Fibroblast of lung (primary cell): ENCODE results near the gene TMEM151B. TPM values are rescaled to one million over a fixed set of nuclear protein-coding genes. Genes with fewer than 3 reads are reported as not detected.

Source experiments
- DNase-seq, 2 donors: peaks; one replicate each; pipeline versions ENCODE4 v3.0.0 to v3.0.0-alpha.2; 2010; ENCODE audit warnings: low read depth in 2 of 2
- H2AFZ ChIP-seq: 2 replicates; pipeline ENCODE4 v1.5.1; 2012; ENCODE audit warnings: low read length, control low read depth, inconsistent platforms
- H3K27ac ChIP-seq: 2 replicates; pipeline ENCODE4 v1.5.1; 2011; ENCODE audit warnings: low read length, control low read depth; ENCODE audit not compliant: insufficient read depth
- H3K27me3 ChIP-seq: 2 replicates; pipeline ENCODE4 v1.5.1; 2011; ENCODE audit warnings: mild to moderate bottlenecking, low read length; ENCODE audit not compliant: control insufficient read depth, insufficient read depth
- H3K36me3 ChIP-seq: 2 replicates; pipeline ENCODE4 v1.5.1; 2011; ENCODE audit warnings: low read length; ENCODE audit not compliant: control insufficient read depth, insufficient read depth
- H3K4me1 ChIP-seq: 2 replicates; pipeline ENCODE4 v1.5.1; 2011; ENCODE audit warnings: low read length; ENCODE audit not compliant: control insufficient read depth, insufficient read depth; ENCODE audit errors: extremely low read depth
- H3K4me2 ChIP-seq: 2 replicates; pipeline ENCODE4 v1.5.1; 2011; ENCODE audit warnings: low read length, control low read depth; ENCODE audit not compliant: insufficient read depth; ENCODE audit errors: extremely low read depth
- H3K4me3 ChIP-seq, 4 experiments: fragments of 200-600 bp in 1 of 4; sonication (generic) in 1 of 4; replicated peaks in 1 of 4; 2 replicates each; pipeline ENCODE4 v1.5.1; 2011 to 2016; ENCODE audit warnings: low read length in 4 of 4, low read depth in 3 of 4, mild to moderate bottlenecking in 3 of 4, control low read depth in 2 of 4, inconsistent platforms in 1 of 4, mixed read lengths in 1 of 4; ENCODE audit not compliant: insufficient read depth in 1 of 4; ENCODE audit errors: control extremely low read depth in 1 of 4
- H3K79me2 ChIP-seq: 2 replicates; pipeline ENCODE4 v1.5.1; 2012; ENCODE audit warnings: mild to moderate bottlenecking, low read length, inconsistent platforms; ENCODE audit not compliant: control insufficient read depth, insufficient read depth
- H3K9ac ChIP-seq: 2 replicates; pipeline ENCODE4 v1.5.1; 2011; ENCODE audit warnings: mild to moderate bottlenecking, low read length, control low read depth; ENCODE audit not compliant: insufficient read depth
- H3K9me3 ChIP-seq: 2 replicates; pipeline ENCODE4 v1.5.1; 2012; ENCODE audit warnings: low read depth, low read length; ENCODE audit not compliant: control insufficient read depth, insufficient read depth
- H4K20me1 ChIP-seq: 2 replicates; pipeline ENCODE4 v1.5.1; 2011; ENCODE audit warnings: low read length; ENCODE audit not compliant: control insufficient read depth, insufficient read depth; ENCODE audit errors: extremely low read depth
- EZH2 ChIP-seq: IDR thresholded peaks from 2 replicates; pipeline ENCODE4 v1.5.1; 2012; ENCODE audit warnings: low read length, control low read depth, mild to moderate bottlenecking; ENCODE audit errors: missing control alignments
- polyA plus RNA-seq, 2 donors: library from polyadenylated mRNA; depleted of rRNA in 1 of 2; stranded (reverse) in 1 of 2; unstranded in 1 of 2; fragments of >200 nt; gene quantifications; 2 replicates each; pipeline ENCODE4 v1.2.1, GENCODE V29; 2011 to 2012; ENCODE audit warnings: missing spikeins in 1 of 2
- total RNA-seq: library from RNA; depleted of rRNA; stranded (reverse); fragments of >200 nt; gene quantifications from 2 replicates; pipeline ENCODE4 v1.2.1, GENCODE V29; 2014
- TF ChIP-seq, protein P1 (sequence below), 2 donors: IDR thresholded peaks in 1 of 2; conservative IDR thresholded peaks in 1 of 2; 1 replicate in 1 of 2; 2 replicates in 1 of 2; pipeline ENCODE4 v1.5.1; 2011 to 2012; ENCODE audit warnings: low read length in 2 of 2, control low read depth in 1 of 2, inconsistent platforms in 1 of 2, low read depth in 1 of 2, mild to moderate bottlenecking in 1 of 2

TMEM151B gene
- total and polyA plus RNA-seq, 2 donors (not counting 1 experiment from before 2014, with no cell fraction given) = under 0.01 TPM; not detected in 1

DNA sequence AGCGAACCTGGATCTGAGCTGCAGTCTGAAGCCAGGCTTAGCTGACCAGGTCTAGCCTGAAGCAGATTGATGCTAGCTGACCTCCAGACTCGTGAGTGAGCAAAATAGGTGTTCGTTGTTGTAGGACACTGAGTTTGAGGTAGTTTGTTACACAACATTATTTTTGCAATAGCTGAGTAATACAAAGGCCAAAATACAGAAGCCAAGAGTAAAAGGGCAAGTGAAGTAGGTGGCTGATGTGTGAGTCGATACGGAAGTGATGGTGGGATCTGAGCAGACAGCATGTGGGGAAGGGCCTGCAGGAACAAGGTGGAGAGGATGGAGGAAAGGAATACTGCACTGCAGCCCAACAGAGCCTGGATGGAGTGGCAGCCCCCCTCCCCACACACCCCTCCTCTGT, 63.7 kb downstream of the TMEM151B start:
- Histone ChIP-seq H3K27me3 (peaks cover 26% of the 10 kb centered on the region), H4K20me1 (no peaks in the 10 kb centered on the region), H3K4me2 (no peak overlapping the region), H3K79me2 (no peaks in the 10 kb centered on the region), H3K9me3 (no peaks in the 10 kb centered on the region), H3K4me3 (no peak overlapping the region), H3K36me3 (no peaks in the 10 kb centered on the region), H3K27ac (no peak overlapping the region), H2AFZ (no peak overlapping the region), H3K4me1 (no peaks in the 10 kb centered on the region), H3K9ac (no peak overlapping the region)
- TF ChIP-seq EZH2 = no peak
- TF ChIP-seq, protein P1, sequence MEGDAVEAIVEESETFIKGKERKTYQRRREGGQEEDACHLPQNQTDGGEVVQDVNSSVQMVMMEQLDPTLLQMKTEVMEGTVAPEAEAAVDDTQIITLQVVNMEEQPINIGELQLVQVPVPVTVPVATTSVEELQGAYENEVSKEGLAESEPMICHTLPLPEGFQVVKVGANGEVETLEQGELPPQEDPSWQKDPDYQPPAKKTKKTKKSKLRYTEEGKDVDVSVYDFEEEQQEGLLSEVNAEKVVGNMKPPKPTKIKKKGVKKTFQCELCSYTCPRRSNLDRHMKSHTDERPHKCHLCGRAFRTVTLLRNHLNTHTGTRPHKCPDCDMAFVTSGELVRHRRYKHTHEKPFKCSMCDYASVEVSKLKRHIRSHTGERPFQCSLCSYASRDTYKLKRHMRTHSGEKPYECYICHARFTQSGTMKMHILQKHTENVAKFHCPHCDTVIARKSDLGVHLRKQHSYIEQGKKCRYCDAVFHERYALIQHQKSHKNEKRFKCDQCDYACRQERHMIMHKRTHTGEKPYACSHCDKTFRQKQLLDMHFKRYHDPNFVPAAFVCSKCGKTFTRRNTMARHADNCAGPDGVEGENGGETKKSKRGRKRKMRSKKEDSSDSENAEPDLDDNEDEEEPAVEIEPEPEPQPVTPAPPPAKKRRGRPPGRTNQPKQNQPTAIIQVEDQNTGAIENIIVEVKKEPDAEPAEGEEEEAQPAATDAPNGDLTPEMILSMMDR (conservative IDR thresholded peaks at IDR 0.05 in 1 of 2, IDR thresholded peaks at IDR 0.05 in 1 of 2; ENCODE audit: low read depth in 1 of 2, low read length in 2 of 2) = no peak
- no peak for DNase-seq

DNA sequence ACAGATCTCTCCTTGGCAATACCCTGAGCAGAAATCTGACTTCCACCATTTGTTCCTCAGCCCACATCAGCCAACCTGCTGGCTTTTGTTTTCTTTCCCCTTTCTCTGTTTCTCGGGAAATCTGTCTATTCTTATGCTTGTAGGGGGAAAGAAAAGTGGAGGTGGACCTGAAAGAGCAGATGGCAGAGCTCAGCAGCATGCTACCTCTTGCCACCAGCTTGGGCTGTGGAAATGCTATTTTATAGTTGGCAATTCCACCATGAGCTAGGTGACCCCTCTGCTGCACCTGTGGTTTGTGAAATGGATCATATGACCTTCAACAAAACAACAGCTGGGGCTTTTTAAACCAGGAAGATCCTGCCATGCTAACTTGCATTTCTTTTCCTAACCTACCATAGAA, 65.4 kb downstream of the TMEM151B start:
- no peaks in the 10 kb centered on the region for H4K20me1 ChIP-seq
- H2AFZ ChIP-seq = no peak overlapping the region
- no peaks in the 10 kb centered on the region for H3K79me2 ChIP-seq
- no peak overlapping the region for H3K9ac ChIP-seq
- DNase-seq = no peak
- H3K4me2 ChIP-seq = no peak overlapping the region
- H3K27me3 ChIP-seq = peaks cover 16% of the 10 kb centered on the region
- no peaks in the 10 kb centered on the region for H3K36me3 ChIP-seq
- H3K27ac ChIP-seq = no peak overlapping the region
- H3K9me3 ChIP-seq = no peaks in the 10 kb centered on the region
- TF ChIP-seq, protein P1 (conservative IDR thresholded peaks at IDR 0.05 in 1 of 2, IDR thresholded peaks at IDR 0.05 in 1 of 2; ENCODE audit: low read depth in 1 of 2, low read length in 2 of 2) = no peak
- no peak for TF ChIP-seq EZH2
- no peaks in the 10 kb centered on the region for H3K4me1 ChIP-seq
- H3K4me3 ChIP-seq = no peak overlapping the region

DNA sequence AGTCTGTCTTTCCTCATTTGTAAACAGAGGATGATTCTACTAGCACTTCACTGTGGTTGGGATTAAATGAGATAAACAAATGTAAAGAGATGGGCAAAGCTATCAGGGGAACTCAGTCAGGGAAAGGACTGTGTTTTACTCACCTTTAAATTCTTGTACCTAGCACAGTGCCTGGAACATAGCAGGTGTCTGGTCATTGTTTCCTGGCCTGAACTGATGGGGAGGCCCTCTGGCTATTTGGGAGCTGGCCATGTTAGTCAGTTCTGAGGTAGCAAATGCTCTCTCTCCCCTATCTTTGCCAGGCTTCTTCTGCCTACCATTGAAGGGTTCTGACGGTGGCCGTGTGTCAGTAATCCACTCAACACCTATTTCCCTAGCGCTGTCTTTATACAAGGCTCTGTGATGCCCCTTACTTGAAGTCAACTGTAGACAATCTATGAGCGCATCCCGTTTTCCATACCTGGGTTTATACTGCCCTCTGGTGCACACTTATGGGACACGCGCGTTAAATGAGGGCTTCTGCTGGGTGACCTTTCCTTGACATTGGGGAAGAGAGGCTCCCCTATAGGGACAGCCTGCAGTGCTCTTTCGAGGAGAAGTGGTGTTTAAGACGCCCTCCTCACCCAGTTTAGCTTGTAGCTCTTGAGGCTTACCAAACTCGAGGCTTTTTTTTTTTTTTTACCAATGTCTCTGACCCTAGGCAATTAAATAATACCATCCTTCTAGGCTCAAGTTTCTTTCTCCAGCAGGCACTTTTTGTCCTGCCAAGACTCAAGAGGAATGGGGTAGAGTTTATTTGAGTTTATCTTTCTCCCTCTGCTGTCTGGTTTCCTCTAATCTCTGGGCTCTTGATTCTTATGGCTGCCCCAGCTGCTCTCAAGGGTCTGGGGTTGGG, 68.2 kb downstream of the TMEM151B start:
- Histone ChIP-seq H3K27me3 (peaks cover 39% of the 10 kb centered on the region), H3K27ac (no peak overlapping the region)
- peak; percentile 35 to 63 for DNase-seq

More for the DNA sequence above, 68.2 kb downstream of the TMEM151B start:
- TF ChIP-seq, protein P1 (conservative IDR thresholded peaks at IDR 0.05 in 1 of 2, IDR thresholded peaks at IDR 0.05 in 1 of 2; ENCODE audit: low read depth in 1 of 2, low read length in 2 of 2) = peak; percentile 81 to 84
- TF ChIP-seq EZH2 = no peak
- H2AFZ ChIP-seq = no peak overlapping the region
- H3K4me1 ChIP-seq = no peaks in the 10 kb centered on the region
- H4K20me1 ChIP-seq = no peaks in the 10 kb centered on the region
- no peaks in the 10 kb centered on the region for H3K79me2 ChIP-seq
- H3K9ac ChIP-seq = no peak overlapping the region
- H3K9me3 ChIP-seq = no peaks in the 10 kb centered on the region
- H3K36me3 ChIP-seq = no peaks in the 10 kb centered on the region
- H3K4me2 ChIP-seq = no peak overlapping the region
- H3K4me3 ChIP-seq = no peak overlapping the region
